Transverse colon (tissue), 4 donors: Measurements from ENCODE around the gene MVD. TPM values are rescaled to one million over a fixed set of nuclear protein-coding genes. Genes with fewer than 3 reads are reported as not detected.
"Not testable (repeated sequence)": the region's sequence is repeated elsewhere in the genome, so short reads cannot be mapped to it uniquely, and the experiment has no call there.

Source experiments
- DNase-seq: peaks from one replicate; pipeline ENCODE4 v3.0.0-alpha.2; 2019
- H3K27ac ChIP-seq, 4 donors: fragments of 200-600 bp; sonication (generic); 2 replicates each; pipeline ENCODE4 v1.5.1; 2016 to 2018; ENCODE audit warnings: inconsistent platforms in 4 of 4
- H3K27me3 ChIP-seq: fragments of 200-600 bp; sonication (generic); 2 replicates; pipeline ENCODE4 v1.5.1; 2017; ENCODE audit warnings: inconsistent platforms
- H3K36me3 ChIP-seq, 4 donors: fragments of 200-600 bp; sonication (generic); 2 replicates each; pipeline ENCODE4 v1.5.1; 2017 to 2019; ENCODE audit warnings: inconsistent platforms in 4 of 4
- H3K4me1 ChIP-seq, 4 donors: fragments of 200-600 bp; sonication (generic); 2 replicates each; pipeline ENCODE4 v1.5.1; 2017 to 2020; ENCODE audit warnings: inconsistent platforms in 4 of 4
- H3K4me3 ChIP-seq, 4 donors: fragments of 200-600 bp; sonication (generic); 1 replicate in 1 of 4; 2 replicates in 3 of 4; pipeline versions ENCODE4 v1.5.1 to v1.6.1; 2017 to 2019; ENCODE audit warnings: inconsistent platforms in 4 of 4
- H3K9me3 ChIP-seq, 2 donors: fragments of 200-600 bp; sonication (generic); 2 replicates each; pipeline ENCODE4 v1.5.1; 2017 to 2019; ENCODE audit warnings: inconsistent platforms in 2 of 2
- CTCF ChIP-seq, 5 experiments: fragments of 200-600 bp in 3 of 5; fragments of 450-650 bp in 2 of 5; sonication (generic) in 3 of 5; IDR thresholded peaks; 1 replicate in 2 of 5; 2 replicates in 3 of 5; pipeline ENCODE4 v1.5.1; 2016 to 2017; ENCODE audit warnings: antibody characterized with exemption in 5 of 5, inconsistent platforms in 3 of 5, mild to moderate bottlenecking in 2 of 5, moderate library complexity in 1 of 5
- EP300 ChIP-seq: sonication (generic); formaldehyde crosslinking; IDR thresholded peaks from one replicate; pipeline ENCODE4 v1.6.1; 2017; ENCODE audit warnings: antibody characterized with exemption, low read depth
- POLR2A ChIP-seq: fragments of 450-650 bp; IDR thresholded peaks from one replicate; pipeline ENCODE4 v1.6.1; 2016; ENCODE audit warnings: antibody characterized with exemption, mild to moderate bottlenecking, moderate library complexity
- POLR2AphosphoS5 ChIP-seq, 3 donors: sonication (generic); formaldehyde crosslinking; IDR thresholded peaks; one replicate each; pipeline ENCODE4 v1.6.1; 2016; ENCODE audit warnings: antibody characterized with exemption in 3 of 3
- WGBS, 2 donors: methylation state at CpG; one replicate each; pipeline ENCODE4 v1.1.5; 2018; ENCODE audit warnings: low coverage in 1 of 2; 5-methylcytosine and 5-hydroxymethylcytosine counted together
- in situ Hi-C, 4 donors: fragments of 200-750 bp; cut with MboI; loops; one replicate each; pipeline versions ENCODE4 v1.15.0 to v1.15.1; 2017; ENCODE audit warnings: low sequenced_read_pairs in 3 of 4, low pct_ligation_motif_present in 1 of 4, low pct_unique_long_range_greater_than_20kb in 1 of 4
- intact Hi-C: fragments of 100-400 bp; cut with DNase I; formaldehyde crosslinking; loops from one replicate; pipeline ENCODE4 v1.15.1; 2023; ENCODE audit warnings: low total_unique reads
- total RNA-seq, 4 donors: library from RNA; depleted of rRNA; stranded (reverse); fragments of >200 nt; gene quantifications; one replicate each; pipeline ENCODE4 v1.1.0, GENCODE V29; 2016

MVD gene
- total RNA-seq, 4 donors from 2014 or later: 20.5 to 75.6 (median 47.3) TPM

DNA sequence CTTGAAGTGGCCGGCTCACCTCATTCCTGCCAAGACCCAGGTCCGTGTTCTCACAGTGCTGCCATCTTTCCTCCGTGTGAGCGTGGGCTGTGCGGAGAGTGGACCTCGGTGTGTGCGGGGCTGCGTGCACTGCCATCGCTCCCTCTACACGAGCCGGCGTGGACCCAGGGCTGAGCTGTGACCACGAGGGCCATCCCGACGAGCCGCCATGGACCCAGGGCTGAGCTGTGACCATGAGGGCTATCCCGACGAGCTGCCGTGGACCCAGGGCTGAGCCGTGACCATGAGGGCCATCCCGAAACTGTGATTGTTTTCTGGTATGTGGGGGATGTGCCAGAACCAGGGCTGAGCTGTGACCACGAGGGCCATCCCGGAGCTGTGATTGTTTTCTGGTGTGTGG lies 8.9 kb upstream of the MVD start:
- DNase-seq: no peak
- Histone ChIP-seq H3K27me3 (no peaks in the 10 kb centered on the region), H3K4me3 (no peak overlapping the region), H3K27ac (no peak overlapping the region), H3K9me3 (no peaks in the 10 kb centered on the region), H3K4me1 (no peaks in the 10 kb centered on the region), H3K36me3 (no peaks in the 10 kb centered on the region)
- WGBS, 2 donors: 93% methylated on average over 23 of the region's 23 CpGs; no CpG with 5 or more reads in 1 of the 2 donors
- TF ChIP-seq CTCF (IDR thresholded peaks at IDR 0.05) (no peak), POLR2A (no peak), POLR2AphosphoS5 (IDR thresholded peaks at IDR 0.05) (no peak), EP300 (no peak)
- in situ Hi-C loops: no loop called here
- intact Hi-C loops: no loop called here

DNA sequence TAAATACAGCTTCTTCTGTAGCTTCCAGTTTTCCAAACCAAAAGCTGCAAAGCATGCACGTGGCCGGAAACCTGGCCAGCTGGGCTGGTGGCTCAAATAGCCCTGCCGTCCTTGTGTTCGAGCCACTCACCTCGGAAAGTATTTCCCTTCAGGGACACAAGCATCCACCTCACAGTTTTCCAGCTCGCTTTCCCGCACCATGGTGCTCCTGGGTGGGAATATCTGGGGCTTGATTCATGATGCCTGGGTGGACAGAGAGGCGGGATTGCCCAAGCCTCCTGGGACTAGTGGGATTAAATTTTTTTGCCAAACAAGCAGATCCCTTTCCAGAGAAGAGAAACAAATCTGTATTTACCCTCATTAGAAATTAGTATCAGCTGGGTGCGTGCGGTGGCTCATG lies 7.1 kb upstream of the MVD start:
- DNase-seq: no peak
- H3K4me3 ChIP-seq: no peak overlapping the region
- H3K27ac ChIP-seq: no peak overlapping the region
- 60 to 86% methylated on average over 1 to 10 of the region's 10 CpGs for WGBS, 2 donors
- TF ChIP-seq EP300: no peak
- TF ChIP-seq POLR2AphosphoS5 (IDR thresholded peaks at IDR 0.05): no peak
- TF ChIP-seq POLR2A: no peak
- no peak for TF ChIP-seq CTCF (IDR thresholded peaks at IDR 0.05)
- in situ Hi-C loops: no loop called here
- H3K4me1 ChIP-seq: no peaks in the 10 kb centered on the region
- no peaks in the 10 kb centered on the region for H3K36me3 ChIP-seq
- H3K9me3 ChIP-seq: no peaks in the 10 kb centered on the region
- H3K27me3 ChIP-seq: no peaks in the 10 kb centered on the region
- intact Hi-C loops: no loop called here

- DNase-seq, H3K27me3 ChIP-seq, H3K27ac ChIP-seq, H3K36me3 ChIP-seq, H3K4me1 ChIP-seq, H3K4me3 ChIP-seq, intact Hi-C loops, H3K9me3 ChIP-seq, in situ Hi-C loops: not testable (repeated sequence)
- 87 to 90% methylated on average over 3 to 8 of the region's 8 CpGs for WGBS, 2 donors
Measured at GRCh38 chr16:88669493-88669892, 6.6 kb upstream of the MVD start.

- 77% methylated on average over 5 of the region's 5 CpGs; no CpG with 5 or more reads in 1 of the 2 donors for WGBS, 2 donors
- Histone ChIP-seq H3K36me3 (no peaks in the 10 kb centered on the region), H3K4me3 (no peak overlapping the region), H3K4me1 (peaks cover 0 to 7% (median 6%) of the 10 kb centered on the region in 4 donors), H3K9me3 (no peaks in the 10 kb centered on the region), H3K27ac (no peak overlapping the region), H3K27me3 (no peaks in the 10 kb centered on the region)
- in situ Hi-C loops: no loop called here
- no peak for TF ChIP-seq POLR2AphosphoS5 (IDR thresholded peaks at IDR 0.05)
- TF ChIP-seq CTCF (IDR thresholded peaks at IDR 0.05): no peak
- no peak for TF ChIP-seq EP300
- no peak for TF ChIP-seq POLR2A
- DNase-seq: no peak
- intact Hi-C loops: no loop called here
Measured at GRCh38 chr16:88667461-88667860, 4.6 kb upstream of the MVD start.

DNA sequence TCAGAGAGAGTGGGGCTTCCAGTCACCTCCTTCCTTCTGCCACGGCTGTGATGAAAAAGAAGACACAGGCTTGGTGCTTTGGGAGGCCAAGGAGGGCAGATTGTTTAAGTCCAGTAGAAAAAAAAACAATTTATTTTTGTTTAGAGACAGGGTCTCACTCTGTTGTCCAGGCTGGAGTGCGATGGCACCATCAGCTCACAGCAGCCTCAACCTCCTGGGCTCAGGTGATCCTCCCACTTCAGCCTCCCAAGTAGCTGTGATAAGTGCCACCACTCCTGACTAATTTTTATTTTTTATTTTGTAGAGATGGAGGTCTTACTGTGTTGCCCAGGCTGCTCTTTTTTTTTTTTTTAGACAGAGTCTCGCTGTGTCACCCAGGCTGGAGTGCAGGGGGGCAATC lies 2.7 kb upstream of the MVD start:
- Histone ChIP-seq H3K27ac (no peak overlapping the region), H3K4me3 (no peak overlapping the region), H3K4me1 (peaks cover 0 to 18% (median 14%) of the 10 kb centered on the region in 4 donors), H3K9me3 (no peaks in the 10 kb centered on the region), H3K27me3 (no peaks in the 10 kb centered on the region), H3K36me3 (no peaks in the 10 kb centered on the region)
- TF ChIP-seq CTCF (IDR thresholded peaks at IDR 0.05): no peak
- TF ChIP-seq POLR2A: no peak
- no peak for TF ChIP-seq EP300
- no peak for TF ChIP-seq POLR2AphosphoS5 (IDR thresholded peaks at IDR 0.05)
- intact Hi-C loops (no loop called here), in situ Hi-C loops (no loop called here)
- 90 to 96% methylated on average over 2 to 3 of the region's 3 CpGs for WGBS, 2 donors
- no peak for DNase-seq
